HepG2 (cell line): Measurements from ENCODE around the gene SMG5. TPM values are rescaled to one million over a fixed set of nuclear protein-coding genes. Genes with fewer than 3 reads are reported as not detected.

ENCODE experiments used
- AKAP8 ChIP-seq: sonication (generic); formaldehyde crosslinking; IDR thresholded peaks from 2 replicates; pipeline ENCODE4 v1.5.1; 2020; ENCODE audit warnings: mild to moderate bottlenecking, missing genetic modification reagents
- ASH2L ChIP-seq: fragments of 300-600, 200-600 bp; sonication (generic); IDR thresholded peaks from 2 replicates; pipeline ENCODE4 v1.7.0; 2017; ENCODE audit warnings: low read depth, mild to moderate bottlenecking, moderate library complexity, mixed read lengths, low read length; ENCODE audit not compliant: insufficient read length
- DMAP1 ChIP-seq: IDR thresholded peaks from 2 replicates; pipeline ENCODE4 v1.6.1; 2016
- FOXK1 ChIP-seq: sonication (generic); formaldehyde crosslinking; IDR thresholded peaks from 2 replicates; pipeline ENCODE4 v1.4.0; 2020; ENCODE audit warnings: low read depth, missing genetic modification reagents, borderline replicate concordance
- HDAC2 ChIP-seq: sonication (generic); formaldehyde crosslinking; IDR thresholded peaks from 2 replicates; pipeline ENCODE4 v1.4.0; 2020; ENCODE audit warnings: missing genetic modification reagents
- HDAC6 ChIP-seq: fragments of 200-600 bp; sonication (generic); IDR thresholded peaks from 2 replicates; pipeline ENCODE4 v1.7.0; 2017; ENCODE audit warnings: mild to moderate bottlenecking, antibody characterized with exemption, low read length, low read depth
- HOXA5 ChIP-seq: sonication (generic); formaldehyde crosslinking; IDR thresholded peaks from 2 replicates; pipeline ENCODE4 v1.4.0; 2020; ENCODE audit warnings: missing genetic modification reagents
- ISL2 ChIP-seq: sonication (generic); formaldehyde crosslinking; IDR thresholded peaks from 2 replicates; pipeline ENCODE4 v1.5.0; 2020; ENCODE audit warnings: missing genetic modification reagents
- KLF16 ChIP-seq, 2 experiments: sonication (generic) in 1 of 2; formaldehyde crosslinking in 1 of 2; IDR thresholded peaks; 2 replicates each; pipeline versions ENCODE4 v1.6.1 to v1.8.0; 2016 to 2023; ENCODE audit warnings: missing genetic modification reagents in 2 of 2, missing compliant biosample characterization in 1 of 2
- LCORL ChIP-seq, 2 experiments: fragments of 450-650 bp in 1 of 2; sonication (generic) in 1 of 2; formaldehyde crosslinking in 1 of 2; IDR thresholded peaks; 2 replicates each; pipeline versions ENCODE4 v1.5.0 to v1.6.1; 2017 to 2020; ENCODE audit warnings: antibody characterized with exemption in 1 of 2, missing genetic modification reagents in 1 of 2
- MEIS1 ChIP-seq: sonication (generic); formaldehyde crosslinking; IDR thresholded peaks from 2 replicates; pipeline ENCODE4 v1.9.0; 2021; ENCODE audit warnings: mild to moderate bottlenecking, missing genetic modification reagents, moderate library complexity, borderline replicate concordance
- PHF21A ChIP-seq: sonication (generic); formaldehyde crosslinking; IDR thresholded peaks from 2 replicates; pipeline ENCODE4 v1.5.0; 2020; ENCODE audit warnings: mild to moderate bottlenecking, missing genetic modification reagents
- SETDB1 ChIP-seq: sonication (generic); formaldehyde crosslinking; IDR thresholded peaks from 2 replicates; pipeline ENCODE4 v1.5.1; 2020; ENCODE audit warnings: missing genetic modification reagents, mild to moderate bottlenecking, borderline replicate concordance
- SIX4 ChIP-seq: sonication (generic); formaldehyde crosslinking; IDR thresholded peaks from 2 replicates; pipeline ENCODE4 v1.4.0; 2020; ENCODE audit warnings: missing genetic modification reagents
- SNAI1 ChIP-seq: sonication (generic); formaldehyde crosslinking; IDR thresholded peaks from 2 replicates; pipeline ENCODE4 v1.5.0; 2020; ENCODE audit warnings: mild to moderate bottlenecking, missing genetic modification reagents, borderline replicate concordance
- SOX6 ChIP-seq, 2 experiments: fragments of 450-650 bp in 1 of 2; sonication (generic) in 1 of 2; formaldehyde crosslinking in 1 of 2; IDR thresholded peaks; 2 replicates each; pipeline versions ENCODE4 v1.4.0 to v1.6.1; 2017 to 2020; ENCODE audit warnings: antibody characterized with exemption in 1 of 2, mild to moderate bottlenecking in 1 of 2, missing genetic modification reagents in 1 of 2
- TBX3 ChIP-seq: fragments of 450-650 bp; IDR thresholded peaks from 2 replicates; pipeline ENCODE4 v1.6.1; 2017; ENCODE audit warnings: antibody characterized with exemption, mild to moderate bottlenecking, inconsistent platforms, borderline replicate concordance
- TGIF2 ChIP-seq: IDR thresholded peaks from 2 replicates; pipeline ENCODE4 v1.6.1; 2016; ENCODE audit warnings: control low read depth, missing compliant biosample characterization
- ZFP1 ChIP-seq: IDR thresholded peaks from 2 replicates; pipeline ENCODE4 v1.6.1; 2016
- ZNF160 ChIP-seq: sonication (generic); formaldehyde crosslinking; IDR thresholded peaks from 2 replicates; pipeline ENCODE4 v1.8.0; 2022; ENCODE audit warnings: mild to moderate bottlenecking, inconsistent platforms, missing genetic modification reagents
- ZNF253 ChIP-seq: sonication (generic); formaldehyde crosslinking; IDR thresholded peaks from 2 replicates; pipeline ENCODE4 v1.8.0; 2022; ENCODE audit warnings: mild to moderate bottlenecking, missing genetic modification reagents, borderline replicate concordance
- ZNF263 ChIP-seq: sonication (generic); formaldehyde crosslinking; IDR thresholded peaks from 2 replicates; pipeline ENCODE4 v1.4.0; 2020; ENCODE audit warnings: missing genetic modification reagents
- ZNF343 ChIP-seq: sonication (generic); formaldehyde crosslinking; IDR thresholded peaks from 2 replicates; pipeline ENCODE4 v1.4.0; 2020; ENCODE audit warnings: mild to moderate bottlenecking, missing genetic modification reagents
- ZNF431 ChIP-seq: sonication (generic); formaldehyde crosslinking; IDR thresholded peaks from 2 replicates; pipeline ENCODE4 v1.9.0; 2022; ENCODE audit warnings: missing genetic modification reagents, low read depth, mild to moderate bottlenecking, borderline replicate concordance
- ZNF546 ChIP-seq: sonication (generic); formaldehyde crosslinking; conservative IDR thresholded peaks from 2 replicates; pipeline ENCODE4 v1.8.1; 2023; ENCODE audit warnings: mild to moderate bottlenecking, missing genetic modification reagents
- ZNF672 ChIP-seq: sonication (generic); formaldehyde crosslinking; IDR thresholded peaks from 2 replicates; pipeline ENCODE4 v1.8.1; 2022; ENCODE audit warnings: missing genetic modification reagents
- ZNF713 ChIP-seq: sonication (generic); formaldehyde crosslinking; IDR thresholded peaks from 2 replicates; pipeline ENCODE4 v1.4.0; 2020; ENCODE audit warnings: mild to moderate bottlenecking, missing genetic modification reagents
- ZNF878 ChIP-seq: sonication (generic); formaldehyde crosslinking; IDR thresholded peaks from 2 replicates; pipeline ENCODE4 v1.8.1; 2023; ENCODE audit warnings: mild to moderate bottlenecking, missing genetic modification reagents, moderate library complexity
- ZNF883 ChIP-seq: sonication (generic); formaldehyde crosslinking; IDR thresholded peaks from 2 replicates; pipeline ENCODE4 v1.5.1; 2020; ENCODE audit warnings: mild to moderate bottlenecking, missing genetic modification reagents; ENCODE audit errors: not compliant biosample characterization
- polyA plus RNA-seq, 8 experiments: library from polyadenylated mRNA; depleted of rRNA in 3 of 8; stranded (reverse) in 7 of 8; unstranded in 1 of 8; fragments of >200 nt; fragmentation: Illumina TruSeq in 4 of 8; extraction: Trizol in 4 of 8; gene quantifications; 2 replicates each; pipeline versions ENCODE4 v1.2.1 to v1.2.3, GENCODE V29; 2011 to 2016; ENCODE audit warnings: low read depth in 4 of 8, missing spikeins in 1 of 8, mixed read lengths in 1 of 8; ENCODE audit not compliant: insufficient read depth in 1 of 8
- total RNA-seq, 5 experiments: library from RNA; depleted of rRNA; stranded (reverse); fragments of >200 nt; fragmentation: Illumina TruSeq; extraction: Trizol; gene quantifications; 2 replicates each; pipeline ENCODE4 v1.2.3, GENCODE V29; 2016; ENCODE audit warnings: low read depth in 1 of 5
- TF ChIP-seq, protein P1 (sequence below): fragments of 450-650 bp; IDR thresholded peaks from 2 replicates; pipeline ENCODE4 v1.6.1; 2017; ENCODE audit warnings: mild to moderate bottlenecking

The SMG5 gene
- total and polyA plus RNA-seq, 2 of the 13 experiments (the other 11 are each of a cell fraction or from before 2014, with no cell fraction given), result 50.5 to 84.0 TPM

DNA sequence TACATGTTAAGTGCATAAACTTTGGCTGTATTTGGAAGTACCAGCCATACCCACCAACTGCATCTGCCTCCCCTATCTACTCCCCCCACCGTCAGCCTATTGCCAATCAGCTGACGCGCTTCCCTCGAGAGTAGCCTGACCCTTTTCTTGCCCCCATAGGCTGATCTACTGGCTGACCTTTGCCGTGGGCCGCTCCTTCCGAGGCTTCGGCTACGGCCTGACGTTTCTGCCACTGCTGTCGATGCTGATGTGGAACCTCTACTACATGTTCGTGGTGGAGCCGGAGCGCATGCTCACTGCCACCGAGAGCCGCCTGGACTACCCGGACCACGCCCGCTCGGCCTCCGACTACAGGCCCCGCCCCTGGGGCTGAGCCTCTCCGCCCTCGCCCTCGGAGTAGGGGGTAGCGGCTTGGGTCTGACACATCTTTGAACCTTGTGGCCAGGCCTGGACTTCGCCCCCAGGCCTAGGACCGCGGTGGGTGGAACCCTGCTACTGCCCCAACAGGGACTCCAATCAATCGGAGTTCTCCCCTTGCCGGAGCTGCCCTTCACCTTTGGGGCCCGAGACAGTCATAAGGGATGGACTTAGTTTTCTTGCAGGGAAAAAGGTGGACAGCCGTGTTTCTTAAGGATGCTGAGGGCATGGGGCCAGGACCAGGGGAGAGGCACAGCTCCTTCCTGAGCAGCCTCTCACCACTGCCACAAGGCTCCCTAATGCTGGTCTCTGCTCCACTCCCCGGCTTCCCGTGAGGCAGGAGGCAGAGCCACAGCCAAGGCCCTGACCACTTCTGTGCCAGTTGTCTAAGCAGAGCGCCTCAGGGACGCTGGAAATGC, 8.8 kb upstream of the SMG5 start (continued):
- peak; percentile 68; the same call in 1 of the 2 replicates for TF ChIP-seq TGIF2 (CRISPR knock-in tag)
- no peak for TF ChIP-seq SOX6 (IDR thresholded peaks at IDR 0.05)
- peak; percentile 82 for TF ChIP-seq SOX6 (CRISPR knock-in tag; IDR thresholded peaks at IDR 0.05)
- TF ChIP-seq ZFP1 (CRISPR knock-in tag), result no peak
- TF ChIP-seq TBX3, result no peak
- peak; percentile 49; the same call in 1 of the 2 replicates for TF ChIP-seq ISL2
- TF ChIP-seq ZNF253 (CRISPR knock-in tag), result no peak
- TF ChIP-seq SIX4 (CRISPR knock-in tag), result no peak
- TF ChIP-seq ZNF343 (CRISPR knock-in tag), result no peak
- no peak for TF ChIP-seq ZNF672 (CRISPR knock-in tag)
- no peak for TF ChIP-seq MEIS1 (CRISPR knock-in tag)
- TF ChIP-seq ZNF160 (CRISPR knock-in tag), result 0 out of 2 replicates have a peak, but pooled peaks have one; percentile 30
- TF ChIP-seq, protein P1, sequence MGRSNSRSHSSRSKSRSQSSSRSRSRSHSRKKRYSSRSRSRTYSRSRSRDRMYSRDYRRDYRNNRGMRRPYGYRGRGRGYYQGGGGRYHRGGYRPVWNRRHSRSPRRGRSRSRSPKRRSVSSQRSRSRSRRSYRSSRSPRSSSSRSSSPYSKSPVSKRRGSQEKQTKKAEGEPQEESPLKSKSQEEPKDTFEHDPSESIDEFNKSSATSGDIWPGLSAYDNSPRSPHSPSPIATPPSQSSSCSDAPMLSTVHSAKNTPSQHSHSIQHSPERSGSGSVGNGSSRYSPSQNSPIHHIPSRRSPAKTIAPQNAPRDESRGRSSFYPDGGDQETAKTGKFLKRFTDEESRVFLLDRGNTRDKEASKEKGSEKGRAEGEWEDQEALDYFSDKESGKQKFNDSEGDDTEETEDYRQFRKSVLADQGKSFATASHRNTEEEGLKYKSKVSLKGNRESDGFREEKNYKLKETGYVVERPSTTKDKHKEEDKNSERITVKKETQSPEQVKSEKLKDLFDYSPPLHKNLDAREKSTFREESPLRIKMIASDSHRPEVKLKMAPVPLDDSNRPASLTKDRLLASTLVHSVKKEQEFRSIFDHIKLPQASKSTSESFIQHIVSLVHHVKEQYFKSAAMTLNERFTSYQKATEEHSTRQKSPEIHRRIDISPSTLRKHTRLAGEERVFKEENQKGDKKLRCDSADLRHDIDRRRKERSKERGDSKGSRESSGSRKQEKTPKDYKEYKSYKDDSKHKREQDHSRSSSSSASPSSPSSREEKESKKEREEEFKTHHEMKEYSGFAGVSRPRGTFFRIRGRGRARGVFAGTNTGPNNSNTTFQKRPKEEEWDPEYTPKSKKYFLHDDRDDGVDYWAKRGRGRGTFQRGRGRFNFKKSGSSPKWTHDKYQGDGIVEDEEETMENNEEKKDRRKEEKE, result no peak
- no peak for TF ChIP-seq ZNF713 (CRISPR knock-in tag)
- no peak; the same call in 1 of the 2 replicates for TF ChIP-seq ZNF263 (CRISPR knock-in tag)
- TF ChIP-seq HOXA5 (CRISPR knock-in tag), result peak; percentile 61; the same call in 1 of the 2 replicates
- TF ChIP-seq HDAC6, result no peak
- peak; percentile 67 for TF ChIP-seq HDAC2 (CRISPR knock-in tag)
- no peak; the same call in 1 of the 2 replicates for TF ChIP-seq SNAI1 (CRISPR knock-in tag)
- peak; percentile 84 for TF ChIP-seq DMAP1 (CRISPR knock-in tag)
- TF ChIP-seq AKAP8 (CRISPR knock-in tag), result peak; percentile 76; the same call in 1 of the 2 replicates
- peak; percentile 64 for TF ChIP-seq ZNF546
- TF ChIP-seq KLF16 (CRISPR knock-in tag; IDR thresholded peaks at IDR 0.05), result peak in 1 of 2 experiments; percentile 30; a peak in 1 of 4 replicates
- peak; percentile 81 for TF ChIP-seq ASH2L
- no peak for TF ChIP-seq FOXK1
- no peak for TF ChIP-seq LCORL (IDR thresholded peaks at IDR 0.05)
- peak; percentile 88; the same call in 1 of the 2 replicates for TF ChIP-seq LCORL (CRISPR knock-in tag; IDR thresholded peaks at IDR 0.05)
- TF ChIP-seq ZNF883 (CRISPR knock-in tag), result peak; percentile 84
- no peak for TF ChIP-seq ZNF878
- TF ChIP-seq ZNF431 (CRISPR knock-in tag), result no peak
- no peak for TF ChIP-seq SETDB1 (CRISPR knock-in tag)
- TF ChIP-seq PHF21A (CRISPR knock-in tag), result peak; percentile 85
